NCI-H1436 treated with DMSO at 0.1 percent for 48 hours (cell line): ENCODE results near the gene SOX2.

ENCODE experiments used
- DNase-seq: peaks from one replicate; lab custom pipeline; 2025; lab: John Stamatoyannopoulos, UW

Gene SOX2

GRCh38 chr3:181711325-181712135 is at the start of gene SOX2:
Gene SOX2, plus strand, starts transcription at chr3:181711925. Its CDS starts 436 bp downstream, at chr3:181712361.
- peak; percentile 96 for DNase-seq

GRCh38 chr3:181683563-181683962 is 28.2 kb upstream of the SOX2 start:
- no peak for DNase-seq

- DNase-seq: no peak
Observed at GRCh38 chr3:181687190-181687589, 24.5 kb upstream of the SOX2 start.

GRCh38 chr3:181687731-181688130 is 24.0 kb upstream of the SOX2 start:
- no peak for DNase-seq

DNA sequence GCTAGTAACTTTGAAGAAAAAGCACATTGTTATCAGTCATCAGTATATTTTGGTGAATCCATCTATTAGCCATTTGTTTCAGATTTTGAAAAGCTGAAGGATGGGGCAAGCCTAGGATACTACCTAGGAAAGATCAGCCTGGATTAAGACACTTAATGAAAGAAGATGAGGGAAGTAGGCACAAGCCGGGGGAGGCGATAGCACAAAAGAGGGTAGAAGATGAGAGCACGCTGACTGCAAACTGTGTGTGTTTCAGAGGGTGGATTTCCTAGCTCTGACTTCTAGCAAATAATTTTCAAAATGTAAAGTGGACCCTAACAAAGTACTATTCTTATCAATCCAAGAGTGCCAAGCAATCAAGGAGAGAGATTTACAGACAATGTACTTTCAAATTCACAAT is 22.2 kb upstream of the SOX2 start:
- no peak for DNase-seq

- no peak for DNase-seq
Observed at GRCh38 chr3:181690769-181691168, 21.0 kb upstream of the SOX2 start.

DNA sequence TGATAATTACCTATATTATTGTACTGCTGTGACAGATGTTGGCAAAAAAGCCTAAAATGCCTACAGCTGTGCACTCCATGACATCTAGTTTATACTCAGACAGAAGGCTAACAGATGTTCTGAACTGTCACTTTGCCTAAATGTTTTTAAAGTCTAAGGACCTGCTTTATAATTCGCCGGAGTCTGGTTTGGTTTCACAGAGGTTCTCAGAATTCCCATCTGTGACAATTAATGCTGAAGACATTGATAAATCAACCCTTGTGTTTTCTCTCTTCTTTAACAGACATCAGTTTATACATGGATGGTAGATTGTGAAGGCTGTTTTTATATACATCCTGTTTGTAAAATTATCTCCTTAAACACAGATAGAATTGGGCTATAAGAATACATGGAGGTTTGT is 19.8 kb upstream of the SOX2 start:
- DNase-seq: no peak

- DNase-seq: no peak
Observed at GRCh38 chr3:181692311-181693145, 19.2 kb upstream of the SOX2 start.

DNA sequence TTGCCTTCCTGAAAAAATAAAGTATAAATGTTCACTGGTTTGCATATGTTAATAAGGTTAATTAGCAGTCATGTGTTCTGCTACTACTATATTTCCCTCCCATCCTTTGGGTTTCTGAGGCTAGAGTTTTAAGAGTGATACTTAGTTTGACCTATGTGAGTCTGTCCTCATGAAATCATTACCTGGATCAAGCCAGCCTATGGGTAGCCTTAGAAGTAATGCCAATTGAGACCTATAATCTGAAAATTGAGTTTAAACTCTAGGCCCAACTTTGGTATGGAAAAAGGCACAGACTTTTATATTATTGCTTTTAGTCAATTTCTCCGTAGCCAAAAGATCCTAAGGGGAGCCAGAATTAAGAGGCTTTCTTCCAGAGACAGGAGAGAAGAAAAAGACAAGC is 18.4 kb upstream of the SOX2 start:
- no peak for DNase-seq

- no peak for DNase-seq
Observed at GRCh38 chr3:181694805-181695660, 16.7 kb upstream of the SOX2 start.

GRCh38 chr3:181695661-181696491 is 15.8 kb upstream of the SOX2 start:
- DNase-seq: no peak

- no peak for DNase-seq
Observed at GRCh38 chr3:181696626-181697230, 15.0 kb upstream of the SOX2 start.

DNA sequence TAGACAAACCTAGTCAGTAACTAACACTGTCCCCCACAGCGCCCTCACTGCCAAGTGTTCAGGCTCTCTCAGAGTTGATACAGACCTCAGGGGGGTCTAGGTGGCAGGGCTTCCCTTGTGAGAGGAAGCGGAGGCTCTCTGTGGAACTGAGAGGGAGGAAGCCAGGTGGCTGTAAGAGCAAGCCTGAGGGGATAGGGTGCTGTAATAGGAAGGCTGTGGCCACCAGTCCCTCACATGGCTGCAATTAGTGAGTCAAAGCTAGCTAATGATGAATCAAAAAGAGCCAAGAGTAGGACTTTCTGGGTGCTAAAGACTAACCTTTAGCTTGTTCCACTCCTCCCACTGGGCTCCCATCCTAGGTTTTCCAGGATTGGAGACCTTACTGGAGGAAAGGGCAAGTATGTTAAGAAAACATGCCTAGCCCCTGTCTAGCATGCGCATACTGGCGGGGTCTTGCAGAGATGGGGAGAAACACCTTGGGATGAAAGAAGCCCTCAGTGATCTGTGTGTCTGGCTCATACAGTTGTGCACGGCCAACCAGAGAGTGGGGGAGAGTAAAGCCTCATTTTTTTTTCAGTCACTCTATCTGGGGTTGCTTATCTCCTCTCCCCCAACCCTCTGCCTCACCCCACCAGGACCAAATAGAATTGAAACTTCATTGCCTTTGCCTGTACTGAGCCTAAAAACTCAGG is 13.3 kb upstream of the SOX2 start:
- DNase-seq: no peak

DNA sequence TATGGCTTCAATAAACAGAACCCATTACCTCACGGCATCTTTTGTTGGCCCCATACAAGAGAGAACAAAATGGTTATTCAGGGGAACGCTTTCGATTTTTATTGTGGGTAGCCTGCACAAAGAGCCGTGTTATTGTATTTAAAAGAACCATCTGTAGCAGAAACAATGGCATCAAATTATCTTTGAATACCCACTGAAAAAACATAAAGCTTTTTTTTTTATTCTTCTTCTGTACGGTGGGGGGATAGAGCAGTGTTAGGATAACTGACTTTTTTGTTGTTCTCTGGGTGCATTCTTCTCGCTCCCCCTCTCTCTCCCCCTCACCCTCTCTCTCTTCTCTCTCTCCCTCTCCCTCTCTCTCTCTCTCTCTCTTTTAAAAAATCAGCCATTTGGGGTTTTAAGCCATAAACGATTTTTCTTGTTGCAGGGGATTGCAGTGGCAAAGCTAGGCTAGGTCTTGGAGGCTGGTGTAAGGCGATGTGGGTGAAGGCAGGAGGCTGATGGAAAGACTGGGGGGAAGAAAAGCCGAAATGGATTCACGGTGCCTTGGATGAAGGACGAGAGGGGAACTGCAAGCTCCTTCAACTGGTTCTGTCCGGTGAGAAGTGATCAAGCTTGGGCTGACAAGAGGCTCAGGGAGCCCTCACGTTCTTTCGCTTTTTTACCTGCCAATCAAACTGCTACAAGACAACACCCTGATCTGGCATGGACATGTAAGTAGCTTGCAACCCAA is 12.4 kb upstream of the SOX2 start:
- no peak for DNase-seq

DNA sequence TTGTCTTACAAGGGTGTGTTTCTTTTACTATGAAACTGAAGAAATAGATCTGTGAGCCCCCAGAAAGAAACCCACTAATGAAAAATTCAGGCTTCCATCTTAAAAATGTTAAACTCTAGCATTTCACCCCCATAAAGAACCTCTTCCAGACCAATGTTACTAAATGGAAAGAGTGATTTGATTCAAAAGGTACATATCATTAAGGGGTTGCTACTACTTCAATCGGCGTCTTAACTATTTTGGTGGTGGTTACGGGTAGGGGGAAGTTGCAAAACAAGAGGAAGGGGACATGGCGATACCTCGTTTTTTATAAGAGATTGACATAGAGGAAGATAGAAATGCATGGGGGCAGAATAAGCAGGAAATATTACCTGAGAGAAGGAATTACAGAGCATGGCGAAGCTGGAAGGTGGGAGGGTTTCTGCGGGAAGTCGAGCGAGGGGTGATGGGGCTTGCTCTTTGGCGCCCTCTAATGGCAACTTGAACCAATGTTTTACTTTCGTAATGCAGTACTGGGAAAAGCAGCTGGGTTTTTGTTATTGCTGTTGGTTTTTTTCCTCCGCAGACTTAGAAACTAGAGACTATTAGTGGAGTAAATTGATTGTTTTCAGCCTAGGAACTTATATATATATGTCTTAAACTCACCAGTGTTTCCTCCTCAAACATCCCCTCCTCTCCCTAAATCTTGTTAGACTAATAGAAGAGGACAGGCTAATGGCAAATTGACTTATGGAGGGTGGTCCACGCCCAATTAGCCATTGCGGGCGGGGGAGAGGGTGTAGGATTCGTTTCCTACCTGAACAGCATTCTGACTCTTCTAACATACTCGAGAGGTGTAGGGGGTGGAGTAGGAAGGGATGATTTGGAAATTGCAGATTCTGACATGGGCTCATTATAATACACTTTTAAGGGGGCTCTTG is 11.3 kb upstream of the SOX2 start:
- DNase-seq: peak; percentile 79

DNA sequence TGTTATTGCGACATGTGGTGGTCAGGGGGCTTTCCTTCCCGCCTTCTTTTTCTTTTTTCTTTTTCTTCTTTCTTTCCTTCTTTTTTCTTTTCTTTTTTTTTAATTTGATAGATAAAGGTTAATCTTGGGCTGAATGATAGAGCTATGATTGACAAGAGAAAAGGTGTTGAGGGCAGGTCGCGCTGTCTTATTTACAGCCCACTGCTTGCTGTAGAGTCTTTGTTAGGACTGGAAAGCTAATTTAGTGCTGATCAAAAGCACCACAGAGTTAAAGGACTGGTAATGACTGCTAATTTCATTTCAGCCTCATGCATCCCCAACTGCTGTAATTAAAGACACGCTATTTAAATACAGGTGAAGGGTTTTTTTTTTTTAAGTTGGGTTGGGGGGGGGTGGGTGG is 10.6 kb upstream of the SOX2 start:
- DNase-seq: peak; percentile 57

DNA sequence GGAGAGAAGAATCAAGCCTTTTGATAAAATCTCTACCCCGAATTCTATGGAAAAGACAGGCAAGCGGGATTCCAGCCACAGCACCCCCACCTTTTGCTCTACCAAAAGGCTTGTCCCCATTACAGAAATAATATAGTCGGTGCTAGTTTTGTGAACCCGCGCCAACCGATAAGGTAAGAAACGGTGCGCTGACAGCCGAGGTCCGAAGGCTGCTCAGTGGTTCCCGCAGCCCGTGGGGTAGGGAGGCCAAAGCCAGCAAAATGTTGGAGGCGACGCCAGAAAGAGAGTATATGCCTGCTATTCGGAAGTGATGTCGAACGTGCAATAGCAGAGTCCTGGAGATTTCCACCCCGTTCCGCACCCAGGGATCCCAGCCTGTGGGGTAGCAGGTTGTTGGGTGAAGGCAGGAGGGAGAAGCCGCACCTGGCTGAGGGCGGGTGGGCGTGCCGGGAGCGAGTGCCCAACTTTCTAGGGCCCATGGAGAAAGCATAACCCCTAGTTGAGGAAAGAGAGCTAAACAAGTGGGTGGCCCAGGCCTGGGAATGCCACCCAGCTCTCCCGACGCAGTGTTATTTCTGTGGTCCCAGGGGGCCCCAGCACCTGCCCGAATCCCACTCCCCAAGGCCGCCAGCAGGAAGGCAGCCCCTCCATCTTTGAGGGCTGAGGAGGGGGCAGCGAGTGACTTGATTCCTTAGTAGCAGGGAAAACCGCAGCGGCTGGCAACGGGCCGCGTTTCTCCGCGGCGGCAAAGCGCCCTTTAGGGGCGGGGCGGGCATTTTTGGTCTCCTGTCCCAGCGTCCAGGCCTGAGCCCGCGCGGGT is 7.9 kb upstream of the SOX2 start:
- DNase-seq: no peak
